Measurements from ENCODE around the gene PIWIL1.

The PIWIL1 gene

DNA sequence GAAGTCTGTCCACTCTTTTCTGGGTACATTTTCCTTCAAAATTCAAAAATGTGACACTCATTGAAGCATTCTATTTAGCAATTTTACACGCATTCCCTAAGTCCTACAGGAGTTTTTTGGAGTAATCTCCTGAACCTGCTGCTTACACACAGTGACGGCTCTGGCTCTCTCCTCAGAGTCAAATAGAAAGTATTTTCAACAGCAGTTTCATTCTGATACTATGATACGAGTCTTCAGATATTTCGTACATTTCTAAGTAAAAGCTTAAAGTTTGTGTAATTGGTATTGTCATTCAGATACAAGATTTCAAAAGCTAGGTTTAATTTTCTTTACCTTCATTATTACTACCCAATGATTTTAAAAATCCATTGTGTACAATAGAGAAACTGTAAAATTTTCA lies 36.4 kb downstream of the PIWIL1 start:
- DNase-seq (ENCODE audit: low spot score) = no peak

DNA sequence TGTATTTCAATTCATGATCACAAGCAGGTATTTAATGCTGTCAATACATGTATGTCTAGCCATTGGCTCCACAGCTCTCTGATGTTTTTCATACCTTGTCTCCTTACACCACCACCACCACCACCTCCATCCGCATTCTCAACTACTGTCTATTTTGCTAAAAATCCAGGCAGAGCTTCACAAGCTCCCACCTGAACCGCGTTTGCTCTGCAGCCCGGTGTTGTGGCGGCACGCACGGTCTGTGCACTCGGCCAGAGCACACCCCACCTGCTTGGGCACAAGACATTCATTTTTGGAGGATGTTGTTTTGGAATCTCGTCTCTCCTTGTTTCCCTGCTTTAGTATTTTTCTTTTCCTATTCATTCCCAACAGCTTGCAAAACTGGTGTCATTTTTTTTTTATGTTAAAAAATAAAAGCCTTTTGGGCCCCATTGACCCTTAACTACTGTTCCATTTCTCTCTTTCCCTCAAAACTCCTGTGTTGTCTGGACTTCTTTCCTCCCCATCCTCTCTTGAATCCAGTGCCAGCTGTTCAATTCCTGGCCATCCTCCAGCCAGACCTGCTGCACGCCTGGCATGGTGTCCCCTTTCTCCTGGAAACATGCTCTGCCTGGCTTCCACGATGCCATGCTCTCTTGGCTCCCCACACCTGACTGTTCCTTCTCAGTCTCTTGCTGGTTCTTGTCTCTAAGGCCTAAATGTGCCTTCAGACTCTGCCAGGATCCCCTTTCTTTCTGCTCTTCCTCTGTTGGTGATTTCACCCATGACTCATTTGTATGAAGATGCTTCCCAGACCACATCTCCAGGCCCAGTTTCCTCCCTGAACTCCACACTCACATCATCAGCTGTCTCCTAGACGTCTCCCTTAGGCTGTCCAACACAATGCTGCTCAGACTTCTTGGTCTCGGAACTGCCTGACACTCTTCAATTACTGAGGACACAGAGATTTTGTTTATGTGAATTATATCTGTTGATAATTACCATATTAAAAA lies 37.9 kb downstream of the PIWIL1 start:
- no peak for DNase-seq (ENCODE audit: low spot score)

DNA sequence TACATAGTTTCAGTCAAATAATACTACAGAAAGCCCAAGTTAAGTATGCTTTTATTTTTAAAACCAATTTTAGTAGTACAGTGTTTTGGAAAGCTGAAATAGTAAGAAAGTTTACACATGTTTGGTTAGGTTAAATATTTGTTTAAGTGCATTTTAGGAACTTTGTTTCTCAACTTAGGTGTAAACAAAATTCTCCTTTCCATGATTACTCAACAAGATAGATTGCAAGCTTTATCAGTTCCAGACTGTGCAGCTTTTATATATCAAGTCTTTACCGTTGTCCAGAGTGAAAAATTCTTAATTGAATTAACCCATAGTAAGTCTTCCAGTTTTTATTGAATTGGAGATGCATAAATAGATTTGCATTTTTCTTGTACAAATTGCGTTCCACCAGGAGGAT lies 45.1 kb downstream of the PIWIL1 start:
- no peak for DNase-seq (ENCODE audit: low spot score)

DNA sequence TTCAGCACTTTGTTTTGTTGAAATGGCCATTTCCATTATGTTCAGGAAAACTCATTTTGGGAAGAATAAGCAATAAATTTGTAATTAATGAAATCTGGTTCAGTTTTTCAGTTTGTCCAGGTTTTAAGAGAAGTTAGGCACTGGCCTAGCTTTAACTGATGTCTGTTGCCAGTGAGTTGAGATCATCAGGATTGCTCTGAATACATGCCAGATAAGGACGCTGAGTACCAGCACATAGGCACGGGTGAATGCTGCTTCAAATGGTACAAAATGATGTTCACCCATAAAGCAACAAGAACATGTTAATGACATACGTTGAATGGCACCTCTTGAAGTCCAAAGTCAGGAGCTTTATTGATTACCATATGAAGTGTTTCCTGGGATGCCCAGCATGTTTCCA lies 46.5 kb downstream of the PIWIL1 start:
- no peak for DNase-seq (ENCODE audit: low spot score)

DNA sequence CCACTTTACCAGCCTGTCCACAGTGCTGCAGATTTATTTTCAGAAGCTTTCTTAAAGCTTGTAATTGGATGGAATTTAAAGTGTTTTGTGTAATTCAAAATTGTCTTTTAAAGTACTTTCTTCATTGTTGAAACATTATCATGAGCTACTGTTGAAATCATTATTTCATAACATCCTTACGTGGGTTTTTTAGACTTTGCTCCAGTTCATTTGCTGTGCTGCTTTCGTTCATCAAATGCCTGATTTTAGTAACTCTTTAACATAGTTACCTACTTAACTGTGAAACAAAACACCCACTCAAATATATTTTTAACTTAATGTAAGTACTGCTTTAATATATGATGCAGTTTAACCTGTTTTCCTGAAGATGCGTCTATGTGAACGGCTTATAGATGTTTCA lies 47.5 kb downstream of the PIWIL1 start:
- no peak for DNase-seq (ENCODE audit: low spot score)

DNA sequence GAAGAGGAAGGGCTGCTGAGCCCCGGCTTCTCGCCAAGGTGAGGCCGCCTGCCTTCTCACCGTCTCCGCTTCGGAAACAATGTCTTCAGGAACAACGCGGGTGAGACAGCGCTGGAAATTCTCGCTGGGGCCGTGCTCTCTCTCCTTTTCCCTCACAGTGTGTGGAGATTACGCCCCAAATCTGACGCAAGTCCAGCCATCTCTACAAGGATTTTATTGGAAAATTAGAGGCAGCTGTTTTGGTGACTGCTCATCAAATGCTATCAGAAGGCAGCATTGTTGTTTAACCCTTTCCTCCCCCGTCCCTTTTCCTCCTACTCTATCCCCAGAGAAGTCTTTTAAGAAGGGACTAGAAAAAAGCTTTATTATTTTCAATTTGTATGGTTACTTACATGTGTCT lies 53.5 kb downstream of the PIWIL1 start:
- no peak for DNase-seq (ENCODE audit: low spot score)

DNA sequence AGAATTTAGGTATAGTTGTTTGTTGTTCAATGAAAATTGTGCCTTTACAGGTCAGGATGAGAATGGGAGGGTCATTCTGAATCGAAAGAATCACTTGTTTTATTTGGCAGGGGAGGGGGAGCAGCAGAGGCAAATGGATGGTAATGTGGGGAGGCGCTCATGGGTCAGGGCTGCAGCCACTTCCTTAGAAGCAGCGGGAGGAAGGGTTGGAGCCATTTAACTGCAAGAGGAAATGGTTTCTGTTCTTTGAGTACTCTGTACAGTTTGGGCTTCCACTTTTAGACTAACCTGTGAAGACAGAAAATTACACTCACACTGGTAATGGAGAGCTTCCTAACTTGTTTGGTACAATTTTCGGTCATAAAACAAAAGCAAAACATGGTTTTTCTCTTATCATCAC lies 57.2 kb downstream of the PIWIL1 start:
- no peak for DNase-seq (ENCODE audit: low spot score)

DNA sequence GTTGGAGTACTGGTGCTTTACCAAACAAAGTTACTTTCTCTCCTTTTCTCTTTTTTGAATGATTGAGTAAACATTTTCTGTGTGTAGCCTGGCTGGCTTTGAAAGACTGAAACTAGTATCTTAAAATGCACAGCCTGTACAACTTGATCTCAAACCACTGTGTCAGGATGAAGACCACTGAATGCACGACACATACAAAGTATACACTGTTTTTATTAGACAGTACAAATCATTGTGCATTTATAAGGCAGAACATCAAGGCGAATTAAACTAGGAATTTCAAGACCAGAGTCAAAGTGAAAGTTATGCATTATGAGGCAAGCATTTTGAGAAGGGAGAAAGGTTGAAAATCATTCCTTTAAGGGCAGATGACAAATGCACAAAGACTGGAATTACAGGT lies 59.0 kb downstream of the PIWIL1 start:
- DNase-seq (ENCODE audit: low spot score) = no peak

DNA sequence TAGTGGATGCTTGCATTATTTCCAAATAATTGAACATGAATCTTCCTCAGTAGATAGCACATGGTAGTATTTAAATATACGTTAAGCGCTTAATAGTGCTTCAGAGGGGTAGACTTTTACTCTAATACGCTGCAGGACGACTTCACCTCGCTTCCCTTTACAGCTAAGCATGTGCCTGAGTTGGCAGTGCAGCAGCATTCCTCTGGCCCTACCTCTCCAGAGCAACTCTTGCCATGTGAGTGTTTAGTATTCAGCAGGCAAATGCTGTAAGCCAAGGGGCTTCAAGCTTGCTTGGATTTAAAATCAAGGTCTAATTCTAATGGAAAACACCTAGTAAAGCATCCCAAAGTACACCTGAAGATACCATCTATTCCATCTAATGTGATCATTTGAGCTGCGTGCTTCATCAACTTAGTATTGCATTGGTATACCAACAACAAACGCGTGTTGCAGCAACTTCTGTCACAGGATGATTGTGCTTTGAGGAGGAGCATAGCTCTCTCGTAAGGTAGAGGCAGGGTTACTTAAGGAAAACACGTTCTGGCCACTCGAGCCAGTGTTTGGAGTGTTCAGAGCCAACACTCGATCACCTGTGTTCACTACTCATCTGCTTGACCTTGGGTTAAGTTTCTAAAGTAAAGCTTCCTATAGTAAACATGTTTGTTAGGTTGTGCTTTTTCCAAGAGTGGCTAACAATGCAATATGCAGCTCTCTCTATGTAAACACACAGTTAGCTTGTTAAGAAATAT lies 60.6 kb downstream of the PIWIL1 start:
- no peak for DNase-seq (ENCODE audit: low spot score)

DNA sequence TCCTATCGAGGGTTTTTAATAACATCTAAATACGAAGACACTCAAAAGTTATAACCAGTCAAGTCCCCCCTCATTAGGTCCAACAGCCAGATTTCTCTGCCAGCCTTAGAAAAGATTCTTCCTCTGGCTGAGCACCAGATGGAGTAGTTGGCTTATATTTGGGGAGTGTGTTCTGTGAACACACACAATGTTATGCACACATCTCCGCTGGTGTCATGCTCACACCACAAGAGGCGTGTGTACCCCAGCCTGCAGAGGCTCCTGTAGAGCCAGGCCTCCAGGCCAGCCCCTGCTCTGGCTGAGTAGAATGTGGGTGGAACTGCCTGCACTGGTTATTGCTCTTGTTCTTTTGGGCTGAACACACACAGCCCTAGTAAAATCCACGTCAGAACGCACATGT lies 64.0 kb downstream of the PIWIL1 start:
- no peak for DNase-seq (ENCODE audit: low spot score)

DNA sequence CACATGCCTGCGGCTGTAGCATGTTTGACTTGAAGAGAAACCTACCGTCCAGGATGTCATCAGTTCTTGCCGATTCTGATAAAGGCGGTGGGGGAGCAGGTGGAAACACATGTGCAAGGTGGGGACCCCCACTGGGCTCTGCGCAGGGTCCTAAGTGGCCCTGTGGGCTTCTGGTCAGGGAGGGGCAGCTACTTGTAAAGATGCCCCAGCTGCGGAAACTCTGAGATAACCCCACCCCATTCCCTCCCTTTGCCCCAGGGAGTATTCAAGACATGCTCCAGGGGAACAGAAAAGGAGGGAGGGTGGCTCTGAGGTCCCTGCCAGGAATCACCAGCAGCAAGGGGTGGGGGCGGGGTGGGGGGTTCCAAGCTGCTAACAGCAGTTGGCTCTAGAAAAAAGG lies 67.6 kb downstream of the PIWIL1 start:
- DNase-seq (ENCODE audit: low spot score) = no peak

DNA sequence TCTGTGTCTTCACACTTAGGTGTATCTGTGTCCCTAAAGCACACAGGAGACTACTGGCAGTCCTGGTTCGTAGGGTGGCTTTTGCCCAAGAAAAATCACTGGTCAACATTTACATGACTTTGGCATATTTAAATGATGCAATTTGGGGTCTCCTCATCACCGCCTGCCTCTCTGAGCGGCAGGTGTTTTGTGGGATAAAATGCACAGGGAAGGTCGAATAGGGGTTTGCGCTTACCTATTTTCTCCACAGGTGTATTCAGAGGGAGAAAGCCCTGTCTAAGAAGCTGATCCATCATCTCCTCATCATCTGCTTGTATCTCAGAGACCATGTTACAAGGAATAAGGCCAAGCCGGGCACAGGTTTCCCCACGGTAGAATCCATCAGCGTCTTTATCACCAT lies 74.7 kb downstream of the PIWIL1 start:
- no peak for DNase-seq (ENCODE audit: low spot score)

DNA sequence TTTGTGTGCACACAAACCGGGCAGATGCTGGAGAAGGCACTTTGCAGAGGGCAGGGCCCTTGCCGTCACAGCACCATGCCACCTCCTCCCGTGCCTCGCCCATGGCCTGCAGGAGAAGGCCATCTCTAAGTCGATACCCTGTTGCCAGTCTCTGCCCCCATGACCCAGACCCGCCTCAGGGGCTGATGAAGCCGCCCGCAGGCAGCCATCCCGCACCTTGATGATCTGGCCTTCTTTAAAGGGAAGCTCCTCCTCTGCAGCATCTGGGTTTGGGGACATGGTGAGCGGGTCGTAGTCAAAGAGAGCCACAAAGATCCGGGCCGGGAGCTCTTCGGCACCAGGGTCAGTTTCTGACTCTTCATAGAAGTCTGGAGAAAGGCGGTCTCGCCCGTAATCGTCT lies 76.2 kb downstream of the PIWIL1 start:
- DNase-seq (ENCODE audit: low spot score) = no peak

DNA sequence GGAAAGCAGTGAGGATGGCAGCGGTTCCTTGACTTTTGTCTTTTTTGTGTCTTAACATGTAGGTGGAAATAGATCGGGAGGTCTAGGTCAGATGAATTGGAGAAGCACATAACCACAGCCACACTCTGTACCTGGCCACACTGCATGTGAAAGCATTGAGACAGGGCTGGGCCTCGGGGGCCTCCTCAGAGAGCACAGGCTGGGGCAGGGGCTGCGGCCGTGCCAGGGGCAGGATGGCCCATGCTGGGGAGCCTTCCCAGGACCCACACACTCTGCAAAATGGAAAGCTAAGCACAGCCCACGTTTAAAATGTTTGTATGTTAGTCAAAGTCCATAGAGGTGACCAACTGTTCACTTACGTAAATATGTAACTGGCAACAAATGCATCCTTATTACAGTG lies 76.7 kb downstream of the PIWIL1 start:
- DNase-seq (ENCODE audit: low spot score) = no peak

DNA sequence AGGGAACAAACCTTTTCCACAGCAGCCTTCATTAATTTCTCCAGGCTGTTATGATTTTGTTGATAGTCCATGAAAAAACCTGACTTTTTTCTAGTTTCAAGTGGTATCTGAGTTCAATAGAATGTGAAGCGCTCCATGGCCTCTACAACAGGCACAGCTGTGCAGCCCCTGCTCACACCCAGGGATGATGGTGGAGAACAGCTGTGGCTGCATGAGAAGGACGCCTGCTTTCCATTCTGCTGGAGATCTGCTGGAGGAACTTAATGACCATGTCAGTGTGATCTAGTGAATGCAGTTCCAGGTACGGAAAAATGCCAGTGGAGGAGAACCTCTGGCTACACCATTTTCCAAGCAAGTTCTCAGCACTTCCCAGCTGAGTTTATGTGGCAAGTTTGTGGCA lies 80.6 kb downstream of the PIWIL1 start:
- DNase-seq (ENCODE audit: low spot score) = no peak

DNA sequence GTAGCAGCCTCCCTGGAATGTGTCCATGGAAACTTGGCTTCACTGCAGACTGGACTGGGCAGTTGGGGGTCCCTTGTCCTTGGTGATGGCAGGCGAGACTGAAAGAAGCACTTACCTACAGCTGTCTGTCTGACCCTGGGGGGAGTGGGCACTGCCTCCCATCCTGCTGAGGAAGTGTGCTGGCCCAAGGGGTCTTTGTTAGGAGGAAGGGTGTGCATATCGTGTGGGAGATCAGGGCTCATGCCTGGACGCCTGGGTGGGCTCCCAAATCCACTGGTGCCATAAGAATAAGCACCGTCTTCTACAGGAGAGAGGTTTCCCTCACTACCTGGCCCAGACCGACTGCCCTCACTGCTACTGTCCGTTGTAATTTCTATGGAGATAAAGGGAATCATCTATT lies 81.4 kb downstream of the PIWIL1 start:
- DNase-seq (ENCODE audit: low spot score) = no peak

DNA sequence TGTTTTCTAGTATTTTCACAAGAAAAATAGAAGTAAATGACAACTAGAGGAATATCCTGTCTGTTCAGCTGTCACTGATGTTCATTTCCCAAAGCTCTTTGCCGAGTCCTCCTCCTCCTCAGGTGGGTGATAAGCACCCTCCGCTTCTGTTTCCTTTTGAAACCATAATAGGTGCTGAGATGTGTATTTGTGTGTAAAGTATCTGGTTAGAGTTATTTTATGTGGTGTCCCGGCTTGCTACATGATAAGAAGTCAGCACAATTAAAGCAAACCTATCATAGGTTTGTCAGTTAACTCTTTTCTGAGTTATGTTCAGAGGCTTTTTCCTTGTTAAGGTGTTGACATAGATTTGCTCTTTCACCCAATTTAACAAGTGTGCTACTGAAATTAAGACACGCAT lies 82.4 kb downstream of the PIWIL1 start:
- DNase-seq (ENCODE audit: low spot score) = no peak

DNA sequence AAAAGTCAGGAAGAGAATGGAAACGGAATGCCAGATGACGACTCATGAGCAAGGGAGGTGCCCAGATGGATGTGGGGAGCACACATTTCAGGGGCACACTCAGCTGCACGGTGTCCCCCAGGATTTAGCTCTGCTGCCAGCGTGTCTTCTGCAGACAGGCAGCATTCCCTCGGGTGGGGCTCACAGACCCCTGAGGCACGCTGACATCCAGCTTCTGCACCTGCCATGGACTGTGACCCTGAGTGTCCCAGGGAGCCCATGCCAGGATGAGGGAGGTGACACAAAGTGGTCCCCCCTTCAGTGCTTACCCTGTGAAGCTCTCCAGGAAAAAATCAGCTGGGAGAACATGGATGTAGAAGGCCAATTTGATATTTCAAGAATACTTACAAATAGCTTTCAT lies 84.2 kb downstream of the PIWIL1 start:
- no peak for DNase-seq (ENCODE audit: low spot score)
